ENCODE data around the gene EEF1AKMT1. TPM values are rescaled to one million over a fixed set of nuclear protein-coding genes. Genes with fewer than 3 reads are reported as not detected.
"Not testable (repeated sequence)": the region's sequence is repeated elsewhere in the genome, so short reads cannot be mapped to it uniquely, and the experiment has no call there.

EEF1AKMT1 gene
- total RNA-seq, 2 experiments from 2014 or later: 1.9 to 2.5 TPM

DNA sequence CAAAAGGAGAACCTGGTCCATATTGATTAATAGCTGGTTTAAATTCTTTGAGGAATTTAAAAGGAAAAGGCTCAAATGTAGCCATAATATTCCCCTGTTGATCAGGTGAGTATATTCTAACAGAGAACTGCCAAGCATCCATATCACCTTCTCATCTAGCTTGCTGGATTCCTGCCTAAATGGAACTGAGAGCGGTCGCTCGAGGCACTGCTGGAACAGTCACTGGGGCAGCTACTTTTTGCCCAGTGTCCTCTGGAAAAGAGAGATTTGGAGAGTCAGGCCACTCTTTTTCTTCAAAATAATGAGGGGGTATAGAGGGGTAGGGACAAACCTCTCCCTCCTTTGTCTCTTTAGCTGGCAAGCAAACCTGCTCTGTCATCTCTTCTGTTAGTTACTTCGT is 89.7 kb downstream of the EEF1AKMT1 start:
- Mint-ChIP-seq H3K27ac (no peak overlapping the region), H3K27me3 (no peaks in the 10 kb centered on the region), H3K4me1 (ENCODE audit: low read depth) (no peaks in the 10 kb centered on the region), H3K36me3 (ENCODE audit: low read depth) (peaks cover 19% of the 10 kb centered on the region), H3K4me3 (no peak overlapping the region), H3K9me3 (no peaks in the 10 kb centered on the region)
- no peak for ATAC-seq (ENCODE audit: poor library complexity)
- DNase-seq: no peak
- ChIA-PET CTCF (no interaction called here), POLR2A (no interaction called here)
- no peaks in the 10 kb centered on the region for H3K9me3 ChIP-seq (ENCODE audit: control insufficient read depth in 1 of 2, insufficient read depth in 1 of 2, low read length in 2 of 2)
- no peaks in the 10 kb centered on the region for H3K27me3 ChIP-seq (ENCODE audit: control insufficient read depth in 1 of 2, insufficient read depth in 2 of 2, low read length in 2 of 2)
- intact Hi-C loops (cut with DNase I, micrococcal nuclease): no loop called here
- TF ChIP-seq, protein P1, sequence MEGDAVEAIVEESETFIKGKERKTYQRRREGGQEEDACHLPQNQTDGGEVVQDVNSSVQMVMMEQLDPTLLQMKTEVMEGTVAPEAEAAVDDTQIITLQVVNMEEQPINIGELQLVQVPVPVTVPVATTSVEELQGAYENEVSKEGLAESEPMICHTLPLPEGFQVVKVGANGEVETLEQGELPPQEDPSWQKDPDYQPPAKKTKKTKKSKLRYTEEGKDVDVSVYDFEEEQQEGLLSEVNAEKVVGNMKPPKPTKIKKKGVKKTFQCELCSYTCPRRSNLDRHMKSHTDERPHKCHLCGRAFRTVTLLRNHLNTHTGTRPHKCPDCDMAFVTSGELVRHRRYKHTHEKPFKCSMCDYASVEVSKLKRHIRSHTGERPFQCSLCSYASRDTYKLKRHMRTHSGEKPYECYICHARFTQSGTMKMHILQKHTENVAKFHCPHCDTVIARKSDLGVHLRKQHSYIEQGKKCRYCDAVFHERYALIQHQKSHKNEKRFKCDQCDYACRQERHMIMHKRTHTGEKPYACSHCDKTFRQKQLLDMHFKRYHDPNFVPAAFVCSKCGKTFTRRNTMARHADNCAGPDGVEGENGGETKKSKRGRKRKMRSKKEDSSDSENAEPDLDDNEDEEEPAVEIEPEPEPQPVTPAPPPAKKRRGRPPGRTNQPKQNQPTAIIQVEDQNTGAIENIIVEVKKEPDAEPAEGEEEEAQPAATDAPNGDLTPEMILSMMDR (IDR thresholded peaks at IDR 0.05): no peak
- no peak overlapping the region for H3K4me3 ChIP-seq (ENCODE audit: low read length)
- H3K27ac ChIP-seq (ENCODE audit: low read depth in 1 of 2, low read length in 2 of 2): no peak overlapping the region
- no peaks in the 10 kb centered on the region for H3K4me1 ChIP-seq (ENCODE audit: insufficient read depth, low read length)
- no peaks in the 10 kb centered on the region for H3K36me3 ChIP-seq (ENCODE audit: insufficient read depth, low read length)

DNA sequence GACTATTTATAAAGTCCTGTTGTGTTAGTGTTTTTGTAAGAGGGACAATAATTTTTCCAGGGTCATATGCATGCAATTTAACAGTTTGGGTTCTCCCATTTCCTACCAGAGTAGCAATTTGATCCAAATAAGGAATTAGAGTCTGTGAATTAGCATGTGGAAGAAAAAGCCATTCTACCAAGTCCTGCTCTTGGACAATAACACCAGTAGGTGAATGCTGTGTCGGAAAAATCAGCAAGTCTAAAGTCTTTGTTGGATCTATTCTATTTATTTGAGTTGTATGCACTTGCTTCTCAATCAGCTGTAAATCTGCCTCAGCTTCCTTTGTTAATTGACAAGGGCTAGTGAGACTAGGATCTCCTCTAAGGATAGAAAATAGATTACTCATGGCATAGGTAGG is 91.7 kb downstream of the EEF1AKMT1 start:
- intact Hi-C loops (cut with DNase I, micrococcal nuclease): no loop called here
- ATAC-seq (ENCODE audit: poor library complexity) (no peak), DNase-seq (no peak)
- ChIA-PET POLR2A (no interaction called here), CTCF (no interaction called here)
- H3K4me1 Mint-ChIP-seq (ENCODE audit: low read depth): no peaks in the 10 kb centered on the region
- H3K27me3 Mint-ChIP-seq: no peaks in the 10 kb centered on the region
- TF ChIP-seq, protein P1 (IDR thresholded peaks at IDR 0.05): no peak
- H3K9me3 Mint-ChIP-seq: no peaks in the 10 kb centered on the region
- H3K36me3 ChIP-seq (ENCODE audit: insufficient read depth, low read length): no peaks in the 10 kb centered on the region
- H3K36me3 Mint-ChIP-seq (ENCODE audit: low read depth): peaks cover 15% of the 10 kb centered on the region
- no peaks in the 10 kb centered on the region for H3K27me3 ChIP-seq (ENCODE audit: control insufficient read depth in 1 of 2, insufficient read depth in 2 of 2, low read length in 2 of 2)
- no peak overlapping the region for H3K27ac Mint-ChIP-seq
- H3K9me3 ChIP-seq (ENCODE audit: control insufficient read depth in 1 of 2, insufficient read depth in 1 of 2, low read length in 2 of 2): no peaks in the 10 kb centered on the region
- H3K4me1 ChIP-seq (ENCODE audit: insufficient read depth, low read length): no peaks in the 10 kb centered on the region
- H3K4me3 ChIP-seq (ENCODE audit: low read length): no peak overlapping the region
- H3K4me3 Mint-ChIP-seq: no peak overlapping the region
- H3K27ac ChIP-seq (ENCODE audit: low read depth in 1 of 2, low read length in 2 of 2): no peak overlapping the region

DNA sequence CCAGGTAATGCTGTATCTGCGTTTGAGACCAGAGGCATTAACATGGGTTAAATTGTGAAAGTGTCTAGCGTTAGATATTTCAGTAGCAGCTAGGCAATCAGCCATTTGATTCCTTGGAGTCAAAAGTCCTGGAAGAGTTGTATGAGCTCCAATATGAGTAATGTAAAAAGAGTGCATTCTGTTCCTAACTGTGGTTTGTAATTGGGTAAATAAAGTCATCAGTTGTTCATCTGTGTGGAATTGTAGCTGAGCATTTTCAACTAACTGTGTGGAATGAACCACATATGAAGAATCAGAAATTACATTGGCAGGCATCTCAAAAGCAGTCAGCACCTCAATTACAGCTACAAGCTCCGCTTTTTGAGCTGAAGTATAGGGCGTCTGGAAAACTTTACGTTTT is 92.3 kb downstream of the EEF1AKMT1 start:
- intact Hi-C loops (cut with DNase I, micrococcal nuclease); H3K27me3 Mint-ChIP-seq; DNase-seq; H3K4me1 ChIP-seq (ENCODE audit: insufficient read depth, low read length); CTCF ChIA-PET; ATAC-seq (ENCODE audit: poor library complexity); H3K27ac Mint-ChIP-seq; H3K4me1 Mint-ChIP-seq (ENCODE audit: low read depth); H3K4me3 Mint-ChIP-seq; H3K27ac ChIP-seq (ENCODE audit: low read depth in 1 of 2, low read length in 2 of 2); H3K4me3 ChIP-seq (ENCODE audit: low read length); H3K27me3 ChIP-seq (ENCODE audit: control insufficient read depth in 1 of 2, insufficient read depth in 2 of 2, low read length in 2 of 2); H3K9me3 ChIP-seq (ENCODE audit: control insufficient read depth in 1 of 2, insufficient read depth in 1 of 2, low read length in 2 of 2); H3K36me3 ChIP-seq (ENCODE audit: insufficient read depth, low read length); POLR2A ChIA-PET; H3K9me3 Mint-ChIP-seq: not testable (repeated sequence)
- peaks cover 13% of the 10 kb centered on the region for H3K36me3 Mint-ChIP-seq (ENCODE audit: low read depth)

DNA sequence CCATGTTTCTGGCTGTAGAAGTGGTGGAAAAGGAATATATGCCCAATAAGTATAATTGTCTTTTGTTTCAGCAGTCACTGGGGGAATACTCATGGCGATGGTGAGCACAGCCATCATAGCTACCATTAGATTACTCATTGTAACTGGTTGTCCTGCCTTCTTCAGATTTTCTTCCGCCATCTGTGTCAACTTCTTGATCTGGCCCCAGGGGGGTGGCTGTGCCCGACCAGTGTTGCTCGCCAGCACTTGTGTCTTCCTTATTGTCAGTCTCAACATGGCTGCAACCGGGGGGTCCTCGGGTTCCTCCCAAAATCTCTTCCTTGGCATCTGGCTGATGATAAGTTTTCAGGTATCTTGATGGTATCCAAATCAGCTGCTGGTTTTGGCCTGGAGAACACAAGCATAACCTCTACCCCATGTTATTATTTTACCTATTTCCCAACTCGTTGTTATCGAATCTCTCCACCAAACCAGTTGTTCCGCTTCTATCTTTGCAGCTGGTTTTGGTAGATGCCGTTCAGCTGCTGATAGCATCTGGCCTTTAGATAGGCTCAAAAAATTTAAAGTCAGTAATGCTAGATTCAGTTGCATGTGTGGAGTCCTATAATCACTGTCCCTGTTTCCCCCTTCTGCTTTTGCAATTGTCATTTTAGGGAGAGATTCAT is 93.2 kb downstream of the EEF1AKMT1 start:
- ChIA-PET CTCF (interaction anchor here (0.6 kb wide), 1 partner anchor 1025 kb away, joined by 3 read pairs; no protein-coding TSS in a partner anchor), POLR2A (no interaction called here)
- Mint-ChIP-seq H3K27ac (no peak overlapping the region), H3K36me3 (ENCODE audit: low read depth) (peaks cover 20% of the 10 kb centered on the region), H3K9me3 (no peaks in the 10 kb centered on the region), H3K4me1 (ENCODE audit: low read depth) (no peaks in the 10 kb centered on the region), H3K4me3 (no peak overlapping the region), H3K27me3 (no peaks in the 10 kb centered on the region)
- DNase-seq (no peak), ATAC-seq (ENCODE audit: poor library complexity) (no peak)
- Histone ChIP-seq H3K4me3 (ENCODE audit: low read length) (no peak overlapping the region), H3K4me1 (ENCODE audit: insufficient read depth, low read length) (no peaks in the 10 kb centered on the region), H3K9me3 (ENCODE audit: control insufficient read depth in 1 of 2, insufficient read depth in 1 of 2, low read length in 2 of 2) (no peaks in the 10 kb centered on the region), H3K27ac (ENCODE audit: low read depth in 1 of 2, low read length in 2 of 2) (no peak overlapping the region), H3K36me3 (ENCODE audit: insufficient read depth, low read length) (no peaks in the 10 kb centered on the region), H3K27me3 (ENCODE audit: control insufficient read depth in 1 of 2, insufficient read depth in 2 of 2, low read length in 2 of 2) (no peaks in the 10 kb centered on the region)
- intact Hi-C loops (cut with DNase I, micrococcal nuclease): no loop called here
- TF ChIP-seq, protein P1 (IDR thresholded peaks at IDR 0.05): no peak
